Sigmoid colon (tissue), 4 donors: ENCODE measurements around the gene SSR1.

Experiments used
- CTCF ChIP-seq, 4 experiments: fragments of 450-650 bp in 3 of 4; fragments of 200-600 bp in 1 of 4; IDR thresholded peaks; one replicate each; pipeline ENCODE4 v1.5.1; 2016 to 2019; ENCODE audit warnings: antibody characterized with exemption in 4 of 4, mild to moderate bottlenecking in 3 of 4, moderate library complexity in 2 of 4
- EP300 ChIP-seq, 4 donors: sonication (generic); formaldehyde crosslinking; IDR thresholded peaks; one replicate each; pipeline ENCODE4 v1.6.1; 2017; ENCODE audit warnings: antibody characterized with exemption in 4 of 4
- POLR2A ChIP-seq, 2 donors: fragments of 450-650 bp; IDR thresholded peaks; one replicate each; pipeline ENCODE4 v1.6.1; 2016; ENCODE audit warnings: antibody characterized with exemption in 2 of 2, mild to moderate bottlenecking in 2 of 2, moderate library complexity in 2 of 2
- POLR2AphosphoS5 ChIP-seq, 4 donors: sonication (generic); formaldehyde crosslinking; IDR thresholded peaks; one replicate each; pipeline ENCODE4 v1.6.1; 2017; ENCODE audit warnings: antibody characterized with exemption in 4 of 4

- TF ChIP-seq CTCF (IDR thresholded peaks at IDR 0.05): no peak
- no peak for TF ChIP-seq POLR2A (IDR thresholded peaks at IDR 0.05)
- no peak for TF ChIP-seq EP300 (IDR thresholded peaks at IDR 0.05)
- TF ChIP-seq POLR2AphosphoS5 (IDR thresholded peaks at IDR 0.05): no peak
Measured at GRCh38 chr6:7307533-7307932, 5.5 kb downstream of the SSR1 start.
